Endothelial cell (in vitro differentiated cells): ENCODE results near the gene POLA2. TPM values are rescaled to one million over a fixed set of nuclear protein-coding genes. Genes with fewer than 3 reads are reported as not detected.
"Not testable (repeated sequence)": the region's sequence is repeated elsewhere in the genome, so short reads cannot be mapped to it uniquely, and the experiment has no call there.

Experiments
- DNase-seq: peaks from one replicate; pipeline ENCODE4 v3.0.0; 2021; ENCODE audit warnings: low spot score
- H3K27ac Mint-ChIP-seq: one replicate; pipeline ENCODE4 v1.8.0; 2021; ENCODE audit warnings: mixed read lengths, inconsistent platforms; ENCODE audit not compliant: unreplicated experiment
- H3K27me3 Mint-ChIP-seq: one replicate; pipeline ENCODE4 v1.8.0; 2021; ENCODE audit warnings: mild to moderate bottlenecking, moderate library complexity, mixed read lengths, inconsistent platforms; ENCODE audit not compliant: unreplicated experiment
- H3K36me3 Mint-ChIP-seq: one replicate; pipeline ENCODE4 v1.8.0; 2021; ENCODE audit warnings: mild to moderate bottlenecking, low read depth, mixed read lengths, inconsistent platforms; ENCODE audit not compliant: unreplicated experiment
- H3K4me1 Mint-ChIP-seq: one replicate; pipeline ENCODE4 v1.8.0; 2021; ENCODE audit warnings: mild to moderate bottlenecking, mixed read lengths, inconsistent platforms; ENCODE audit not compliant: unreplicated experiment
- H3K4me3 Mint-ChIP-seq: one replicate; pipeline ENCODE4 v1.8.0; 2021; ENCODE audit warnings: mild to moderate bottlenecking, mixed read lengths, inconsistent platforms; ENCODE audit not compliant: unreplicated experiment
- H3K9me3 Mint-ChIP-seq: one replicate; pipeline ENCODE4 v1.8.0; 2021; ENCODE audit warnings: mixed read lengths, inconsistent platforms; ENCODE audit not compliant: unreplicated experiment
- CTCF ChIP-seq: fragments of 200-600 bp; sonication (generic); IDR thresholded peaks from one replicate; pipeline ENCODE4 v1.5.0; 2021; ENCODE audit warnings: antibody characterized with exemption; ENCODE audit not compliant: unreplicated experiment
- total RNA-seq: library from RNA; stranded (reverse); fragmentation: NEBNext Ultra II Directional; extraction: Animal tissue kit (Norgen Biotek cat#: 25700); gene quantifications from one replicate; pipeline ENCODE4 v1.2.1, GENCODE V29; 2021; ENCODE audit not compliant: unreplicated experiment

Gene POLA2
- total RNA-seq, 1 donor from 2014 or later = 17.9 TPM

GRCh38 chr11:65227879-65228278 lies 33.9 kb upstream of the POLA2 start:
- H3K27me3 Mint-ChIP-seq = peaks cover 1% of the 10 kb centered on the region
- no peak overlapping the region for H3K27ac Mint-ChIP-seq
- DNase-seq = no peak
- no peak overlapping the region for H3K4me3 Mint-ChIP-seq
- TF ChIP-seq CTCF = no peak
- H3K36me3 Mint-ChIP-seq = no peaks in the 10 kb centered on the region
- no peaks in the 10 kb centered on the region for H3K9me3 Mint-ChIP-seq
- H3K4me1 Mint-ChIP-seq = peaks cover 29% of the 10 kb centered on the region

DNA sequence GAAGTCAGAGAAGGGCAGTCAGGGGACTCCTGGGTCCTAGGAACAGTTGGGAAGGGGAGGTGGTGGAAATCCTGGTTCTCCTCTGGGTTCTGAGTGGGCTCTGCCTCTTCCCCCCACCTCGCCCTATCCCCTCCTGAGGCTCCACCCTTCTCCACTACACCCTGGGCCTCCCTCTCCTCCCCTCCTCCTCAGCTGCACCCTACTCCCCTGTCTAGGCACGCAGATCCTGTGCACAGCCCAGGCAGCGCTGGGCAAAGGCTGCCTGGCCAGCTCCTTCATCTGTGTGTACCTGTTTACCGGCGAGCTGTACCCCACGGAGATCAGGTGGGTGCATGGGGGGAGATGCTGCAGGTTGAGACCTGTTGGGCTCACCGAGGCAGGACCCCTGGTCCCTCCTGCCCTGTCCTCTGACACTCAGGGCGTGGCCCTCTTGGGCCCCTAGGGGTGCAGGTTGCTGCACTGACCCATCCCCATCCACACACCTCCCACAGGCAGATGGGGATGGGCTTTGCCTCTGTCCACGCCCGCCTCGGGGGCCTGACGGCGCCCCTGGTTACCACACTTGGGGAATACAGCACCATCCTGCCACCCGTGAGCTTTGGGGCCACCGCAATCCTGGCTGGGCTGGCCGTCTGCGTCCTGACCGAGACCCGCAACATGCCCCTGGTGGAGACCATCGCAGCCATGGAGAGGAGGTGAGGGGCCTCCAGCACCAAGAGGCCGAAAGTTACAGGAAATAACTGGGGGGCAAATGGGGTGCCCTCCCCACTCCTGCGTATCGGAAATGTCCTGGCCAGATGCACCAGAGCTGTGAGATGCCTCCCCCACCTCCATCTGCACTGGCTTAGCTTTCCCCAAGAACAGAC lies 25.3 kb upstream of the POLA2 start:
- DNase-seq = no peak
- Mint-ChIP-seq H3K9me3 (no peaks in the 10 kb centered on the region), H3K36me3 (no peaks in the 10 kb centered on the region), H3K27ac (no peak overlapping the region), H3K27me3 (peaks cover 5% of the 10 kb centered on the region), H3K4me3 (no peak overlapping the region), H3K4me1 (no peaks in the 10 kb centered on the region)
- no peak for TF ChIP-seq CTCF

- not testable (repeated sequence) for H3K27me3 Mint-ChIP-seq, H3K9me3 Mint-ChIP-seq, DNase-seq, H3K4me1 Mint-ChIP-seq, H3K36me3 Mint-ChIP-seq, H3K4me3 Mint-ChIP-seq, H3K27ac Mint-ChIP-seq
Observed at GRCh38 chr11:65238302-65238701, 23.5 kb upstream of the POLA2 start.

- Mint-ChIP-seq H3K4me3 (no peak overlapping the region), H3K9me3 (no peaks in the 10 kb centered on the region), H3K4me1 (no peaks in the 10 kb centered on the region), H3K36me3 (peaks cover 4% of the 10 kb centered on the region), H3K27me3 (peaks cover 5% of the 10 kb centered on the region), H3K27ac (no peak overlapping the region)
- DNase-seq = no peak
- TF ChIP-seq CTCF = no peak
Observed at GRCh38 chr11:65241134-65241533, 20.6 kb upstream of the POLA2 start.

GRCh38 chr11:65241692-65242091 lies 20.1 kb upstream of the POLA2 start:
- Mint-ChIP-seq H3K4me1 (no peaks in the 10 kb centered on the region), H3K36me3 (peaks cover 4% of the 10 kb centered on the region), H3K4me3 (no peak overlapping the region), H3K9me3 (no peaks in the 10 kb centered on the region), H3K27me3 (peaks cover 5% of the 10 kb centered on the region), H3K27ac (no peak overlapping the region)
- TF ChIP-seq CTCF = no peak
- DNase-seq = no peak
